Measurements from ENCODE around the gene PPP1R13L.
A peak's percentile ranks its signal among the peaks of the same experiment; 100 is the strongest.
"Not testable (repeated sequence)": the region's sequence is repeated elsewhere in the genome, so short reads cannot be mapped to it uniquely, and the experiment has no call there.

PPP1R13L gene

GRCh38 chr19:45408830-45409556, 4.1 kb upstream of the PPP1R13L start:
- Histone ChIP-seq H3K4me2 (ENCODE audit: low read depth, low read length, poor library complexity, severe bottlenecking) (no peak overlapping the region), H3K27me3 (ENCODE audit: insufficient read depth, low read length, poor library complexity, severe bottlenecking) (no peaks in the 10 kb centered on the region), H3K4me3 (ENCODE audit: low read length, poor library complexity, severe bottlenecking) (no peak overlapping the region), H3K9me2 (replicated peaks; ENCODE audit: low read depth, low read length) (no peaks in the 10 kb centered on the region), H3K9ac (ENCODE audit: low read depth, low read length, poor library complexity, severe bottlenecking) (no peak overlapping the region), H2AFZ (ENCODE audit: low read length) (no peak overlapping the region), H4K20me1 (ENCODE audit: insufficient read depth, low read length, poor library complexity, severe bottlenecking) (no peaks in the 10 kb centered on the region), H3K9me3 (ENCODE audit: insufficient read depth, low read depth, low read length) (no peaks in the 10 kb centered on the region), H3K79me2 (ENCODE audit: insufficient read depth, low read length) (peaks cover 4% of the 10 kb centered on the region; the same call in 1 of the 2 replicates), H3K36me3 (ENCODE audit: insufficient read depth, low read length) (no peaks in the 10 kb centered on the region; the same call in 1 of the 2 replicates), H3K4me1 (ENCODE audit: insufficient read depth, low read length, poor library complexity, severe bottlenecking) (peaks cover 25% of the 10 kb centered on the region), H3F3A (ENCODE audit: low read depth) (no peaks in the 10 kb centered on the region)
- no peak for TF ChIP-seq CTCF (conservative IDR thresholded peaks at IDR 0.05; ENCODE audit: low read length)
- TF ChIP-seq EZH2phosphoT487 (IDR thresholded peaks at IDR 0.05; ENCODE audit: borderline replicate concordance): no peak

GRCh38 chr19:45408121-45408520, 3.3 kb upstream of the PPP1R13L start:
- no peaks in the 10 kb centered on the region; the same call in 1 of the 2 replicates for H3K36me3 ChIP-seq (ENCODE audit: insufficient read depth, low read length)
- no peak overlapping the region for H3K4me2 ChIP-seq (ENCODE audit: low read depth, low read length, poor library complexity, severe bottlenecking)
- TF ChIP-seq EZH2phosphoT487 (IDR thresholded peaks at IDR 0.05; ENCODE audit: borderline replicate concordance): no peak
- no peak for TF ChIP-seq CTCF (conservative IDR thresholded peaks at IDR 0.05; ENCODE audit: low read length)
- no peaks in the 10 kb centered on the region for H3F3A ChIP-seq (ENCODE audit: low read depth)
- H3K4me3 ChIP-seq (ENCODE audit: low read length, poor library complexity, severe bottlenecking): no peak overlapping the region
- no peak overlapping the region for H3K9ac ChIP-seq (ENCODE audit: low read depth, low read length, poor library complexity, severe bottlenecking)
- H3K9me2 ChIP-seq (replicated peaks; ENCODE audit: low read depth, low read length): no peaks in the 10 kb centered on the region
- no peak overlapping the region for H2AFZ ChIP-seq (ENCODE audit: low read length)
- H3K79me2 ChIP-seq (ENCODE audit: insufficient read depth, low read length): peaks cover 4% of the 10 kb centered on the region; the same call in 1 of the 2 replicates
- no peaks in the 10 kb centered on the region for H3K27me3 ChIP-seq (ENCODE audit: insufficient read depth, low read length, poor library complexity, severe bottlenecking)
- peaks cover 25% of the 10 kb centered on the region for H3K4me1 ChIP-seq (ENCODE audit: insufficient read depth, low read length, poor library complexity, severe bottlenecking)
- no peaks in the 10 kb centered on the region for H3K9me3 ChIP-seq (ENCODE audit: insufficient read depth, low read depth, low read length)
- no peaks in the 10 kb centered on the region for H4K20me1 ChIP-seq (ENCODE audit: insufficient read depth, low read length, poor library complexity, severe bottlenecking)

- Histone ChIP-seq H3K4me2 (ENCODE audit: low read depth, low read length, poor library complexity, severe bottlenecking) (peak overlapping the region; percentile 96), H3K9ac (ENCODE audit: low read depth, low read length, poor library complexity, severe bottlenecking) (peak overlapping the region; percentile 76), H3K4me1 (ENCODE audit: insufficient read depth, low read length, poor library complexity, severe bottlenecking) (peaks cover 25% of the 10 kb centered on the region), H3K4me3 (ENCODE audit: low read length, poor library complexity, severe bottlenecking) (peak overlapping the region; percentile 88)
- not testable (repeated sequence) for H2AFZ ChIP-seq (ENCODE audit: low read length); H3K27me3 ChIP-seq (ENCODE audit: insufficient read depth, low read length, poor library complexity, severe bottlenecking); H3K36me3 ChIP-seq (ENCODE audit: insufficient read depth, low read length); H3K79me2 ChIP-seq (ENCODE audit: insufficient read depth, low read length); H3K9me2 ChIP-seq (replicated peaks; ENCODE audit: low read depth, low read length); H3K9me3 ChIP-seq (ENCODE audit: insufficient read depth, low read depth, low read length); H4K20me1 ChIP-seq (ENCODE audit: insufficient read depth, low read length, poor library complexity, severe bottlenecking); H3F3A ChIP-seq (ENCODE audit: low read depth)
Observed at GRCh38 chr19:45407585-45407984, 2.7 kb upstream of the PPP1R13L start.

- Histone ChIP-seq H3K4me3 (ENCODE audit: low read length, poor library complexity, severe bottlenecking) (peak overlapping the region; percentile 88), H3K4me1 (ENCODE audit: insufficient read depth, low read length, poor library complexity, severe bottlenecking) (peaks cover 25% of the 10 kb centered on the region), H3K36me3 (ENCODE audit: insufficient read depth, low read length) (no peaks in the 10 kb centered on the region), H4K20me1 (ENCODE audit: insufficient read depth, low read length, poor library complexity, severe bottlenecking) (no peaks in the 10 kb centered on the region), H3K79me2 (ENCODE audit: insufficient read depth, low read length) (peaks cover 4% of the 10 kb centered on the region; the same call in 1 of the 2 replicates), H3K9me2 (replicated peaks; ENCODE audit: low read depth, low read length) (no peaks in the 10 kb centered on the region), H3K27me3 (ENCODE audit: insufficient read depth, low read length, poor library complexity, severe bottlenecking) (no peaks in the 10 kb centered on the region), H3K9ac (ENCODE audit: low read depth, low read length, poor library complexity, severe bottlenecking) (peak overlapping the region; percentile 76), H3F3A (ENCODE audit: low read depth) (no peaks in the 10 kb centered on the region), H2AFZ (ENCODE audit: low read length) (no peak overlapping the region), H3K9me3 (ENCODE audit: insufficient read depth, low read depth, low read length) (no peaks in the 10 kb centered on the region), H3K4me2 (ENCODE audit: low read depth, low read length, poor library complexity, severe bottlenecking) (peak overlapping the region; percentile 96)
- TF ChIP-seq EZH2phosphoT487 (IDR thresholded peaks at IDR 0.05; ENCODE audit: borderline replicate concordance) (no peak), CTCF (conservative IDR thresholded peaks at IDR 0.05; ENCODE audit: low read length) (no peak)
Observed at GRCh38 chr19:45407091-45407375, 2.2 kb upstream of the PPP1R13L start.
